OCI-LY7 (cell line): ENCODE results near the gene NR0B1. TPM values are rescaled to one million over a fixed set of nuclear protein-coding genes. Genes with fewer than 3 reads are reported as not detected.

Source experiments
- BruUV-seq: library from RNA; stranded (reverse); fragments of 400-500 nt; replicated peaks from 2 replicates; lab custom pipeline; 2021; lab: Mats Ljungman, UMichigan
- CTCF ChIA-PET: fragments of 300-600 bp; sonication (Branson Sonifier 250); formaldehyde crosslinking; loops from one replicate; lab custom pipeline; 2022; ENCODE audit warnings: antibody characterized with exemption; ENCODE audit not compliant: unreplicated experiment; lab: Charles Lee
- POLR2A ChIA-PET: fragments of 300-600 bp; sonication (Branson Sonifier 250); formaldehyde crosslinking; loops from one replicate; lab custom pipeline; 2022; ENCODE audit warnings: antibody characterized with exemption; lab: Charles Lee
- DNase-seq: peaks from one replicate; pipeline ENCODE4 v3.0.0-alpha.2; 2015; ENCODE audit warnings: low spot score
- H2AFZ ChIP-seq: fragments of 200-600 bp; sonication (generic), shearing (Covaris generic); 2 replicates; pipeline ENCODE4 v1.6.1; 2014; ENCODE audit warnings: mild to moderate bottlenecking, antibody characterized with exemption, low read length, moderate library complexity
- H3K27ac ChIP-seq: fragments of 200-600 bp; sonication (generic); 2 replicates; pipeline ENCODE4 v1.5.1; 2014; ENCODE audit warnings: mixed run types, low read depth, mild to moderate bottlenecking, moderate library complexity, low read length, inconsistent platforms; ENCODE audit not compliant: poor library complexity, severe bottlenecking
- H3K36me3 ChIP-seq: fragments of 200-600 bp; sonication (generic); 2 replicates; pipeline ENCODE4 v1.6.1; 2014; ENCODE audit warnings: mild to moderate bottlenecking, antibody characterized with exemption, low read length, moderate library complexity, mixed read lengths; ENCODE audit not compliant: insufficient read depth
- H3K4me1 ChIP-seq: fragments of 200-600 bp; sonication (generic); 2 replicates; pipeline ENCODE4 v1.5.1; 2014; ENCODE audit warnings: mild to moderate bottlenecking, low read length; ENCODE audit not compliant: insufficient read depth, poor library complexity, severe bottlenecking
- H3K4me2 ChIP-seq: fragments of 200-600 bp; sonication (generic); 2 replicates; pipeline ENCODE4 v1.6.1; 2014; ENCODE audit warnings: mild to moderate bottlenecking, low read length
- H3K4me3 ChIP-seq: fragments of 200-600 bp; sonication (generic); 2 replicates; pipeline ENCODE4 v1.5.1; 2014; ENCODE audit warnings: mild to moderate bottlenecking, low read depth, low read length; ENCODE audit not compliant: poor library complexity, severe bottlenecking
- H3K79me2 ChIP-seq: fragments of 200-600 bp; sonication (generic); 2 replicates; pipeline ENCODE4 v1.6.1; 2016; ENCODE audit warnings: low read depth, mild to moderate bottlenecking, low read length, moderate library complexity, mixed read lengths; ENCODE audit not compliant: insufficient read depth
- H3K9me2 ChIP-seq: fragments of 200-600 bp; sonication (generic); 2 replicates; pipeline ENCODE4 v1.6.1; 2016; ENCODE audit warnings: mild to moderate bottlenecking, low read length, mixed read lengths; ENCODE audit not compliant: insufficient read depth
- H3K9me3 ChIP-seq: fragments of 200-600 bp; sonication (generic); 2 replicates; pipeline ENCODE4 v1.6.1; 2014; ENCODE audit warnings: mild to moderate bottlenecking, mixed run types, low read length, mixed read lengths
- H4K20me1 ChIP-seq: fragments of 200-600 bp; sonication (generic); 2 replicates; pipeline ENCODE4 v1.6.1; 2014; ENCODE audit warnings: mild to moderate bottlenecking, antibody characterized with exemption, low read length, moderate library complexity, mixed read lengths; ENCODE audit not compliant: insufficient read depth
- CTCF ChIP-seq: fragments of 200-600 bp; sonication (generic); conservative IDR thresholded peaks from 2 replicates; pipeline ENCODE4 v1.5.1; 2014; ENCODE audit warnings: mild to moderate bottlenecking, antibody characterized with exemption, low read length, moderate library complexity, mixed read lengths
- EZH2phosphoT487 ChIP-seq: fragments of 200-600 bp; sonication (generic); IDR thresholded peaks from 2 replicates; pipeline ENCODE4 v1.6.1; 2018; ENCODE audit warnings: low read depth, borderline replicate concordance, mild to moderate bottlenecking, mixed run types, antibody characterized with exemption, low read length, moderate library complexity, mixed read lengths
- intact Hi-C: fragments of 100-400 bp; cut with micrococcal nuclease; formaldehyde crosslinking; loops from one replicate; pipeline ENCODE4 v1.10.0; 2022; ENCODE audit not compliant: unreplicated experiment
- total RNA-seq, 2 experiments: library from RNA; depleted of rRNA in 1 of 2; stranded (reverse); fragments of >200 nt in 1 of 2; shearing (Covaris generic) in 1 of 2; gene quantifications; 2 replicates each; pipeline ENCODE4 v1.2.3, GENCODE V29; 2014 to 2022

Gene NR0B1
- total RNA-seq, 2 experiments from 2014 or later: not detected

- Histone ChIP-seq H3K27ac (no peak overlapping the region), H3K79me2 (no peaks in the 10 kb centered on the region), H2AFZ (no peak overlapping the region), H3K9me2 (no peaks in the 10 kb centered on the region), H3K4me1 (no peaks in the 10 kb centered on the region), H3K4me3 (no peak overlapping the region), H3K4me2 (no peak overlapping the region), H3K36me3 (no peaks in the 10 kb centered on the region), H4K20me1 (no peaks in the 10 kb centered on the region), H3K9me3 (no peaks in the 10 kb centered on the region)
- DNase-seq: no peak
- ChIA-PET POLR2A (no interaction called here), CTCF (no interaction called here)
- no peak for TF ChIP-seq EZH2phosphoT487
- no peak for TF ChIP-seq CTCF
- no TSS peak for BruUV-seq
- intact Hi-C loops: no loop called here
Observed at GRCh38 chrX:30317308-30317707, 8.1 kb upstream of the NR0B1 start.

GRCh38 chrX:30313322-30313721, 4.1 kb upstream of the NR0B1 start:
- no peaks in the 10 kb centered on the region for H3K9me3 ChIP-seq
- H3K36me3 ChIP-seq: no peaks in the 10 kb centered on the region
- CTCF ChIA-PET: no interaction called here
- BruUV-seq: no TSS peak
- intact Hi-C loops: no loop called here
- no peaks in the 10 kb centered on the region for H3K79me2 ChIP-seq
- no peak for TF ChIP-seq EZH2phosphoT487
- no peak for DNase-seq
- H3K27ac ChIP-seq: no peak overlapping the region
- POLR2A ChIA-PET: interaction anchor here (1.0 kb wide), 1 partner anchor 9 kb away, joined by 3 read pairs; no protein-coding TSS in a partner anchor
- no peaks in the 10 kb centered on the region for H4K20me1 ChIP-seq
- no peak overlapping the region for H2AFZ ChIP-seq
- no peak overlapping the region for H3K4me2 ChIP-seq
- no peak overlapping the region for H3K4me3 ChIP-seq
- no peaks in the 10 kb centered on the region for H3K4me1 ChIP-seq
- no peaks in the 10 kb centered on the region for H3K9me2 ChIP-seq

- no TSS peak for BruUV-seq
- H3K79me2 ChIP-seq: no peaks in the 10 kb centered on the region
- intact Hi-C loops: no loop called here
- CTCF ChIA-PET: no interaction called here
- H3K4me3 ChIP-seq: no peak overlapping the region
- TF ChIP-seq EZH2phosphoT487: no peak
- no peak for TF ChIP-seq CTCF
- no peaks in the 10 kb centered on the region for H3K36me3 ChIP-seq
- H4K20me1 ChIP-seq: no peaks in the 10 kb centered on the region
- DNase-seq: no peak
- no peaks in the 10 kb centered on the region for H3K4me1 ChIP-seq
- H3K9me2 ChIP-seq: no peaks in the 10 kb centered on the region
- H3K9me3 ChIP-seq: no peaks in the 10 kb centered on the region
- POLR2A ChIA-PET: no interaction called here
- H3K27ac ChIP-seq: no peak overlapping the region
- no peak overlapping the region for H2AFZ ChIP-seq
- no peak overlapping the region for H3K4me2 ChIP-seq
Observed at GRCh38 chrX:30312858-30313257, 3.7 kb upstream of the NR0B1 start.
